Colonic mucosa (tissue), 4 donors: ENCODE measurements around the gene ZNF185. TPM values are rescaled to one million over a fixed set of nuclear protein-coding genes. Genes with fewer than 3 reads are reported as not detected.

Experiments
- DNase-seq: peaks from one replicate; pipeline ENCODE4 v3.0.0-alpha.2; 2020
- H3K27ac ChIP-seq: fragments of 200-600 bp; one replicate; pipeline ENCODE4 v1.8.0; 2021
- H3K27me3 ChIP-seq: fragments of 200-600 bp; one replicate; pipeline ENCODE4 v1.8.0; 2021
- H3K36me3 ChIP-seq: fragments of 200-600 bp; one replicate; pipeline ENCODE4 v1.8.0; 2021
- H3K4me1 ChIP-seq: fragments of 200-600 bp; one replicate; pipeline ENCODE4 v1.8.0; 2021; ENCODE audit warnings: mild to moderate bottlenecking
- H3K4me3 ChIP-seq: fragments of 200-600 bp; one replicate; pipeline ENCODE4 v1.8.0; 2021
- H3K9ac ChIP-seq, 2 donors: one replicate each; pipeline ENCODE4 v1.7.0; 2013; ENCODE audit warnings: control low read depth in 2 of 2, low read depth in 2 of 2, low read length in 2 of 2
- H3K9me3 ChIP-seq: fragments of 200-600 bp; one replicate; pipeline ENCODE4 v1.8.0; 2021
- CTCF ChIP-seq: fragments of 200-600 bp; IDR thresholded peaks from one replicate; pipeline ENCODE4 v1.8.0; 2022; ENCODE audit warnings: antibody characterized with exemption, mild to moderate bottlenecking
- intact Hi-C: fragments of 100-400 bp; cut with DNase I; formaldehyde crosslinking; loops from one replicate; pipeline ENCODE4 v1.14.1; 2022
- total RNA-seq, 2 donors: library from RNA; stranded (reverse); fragmentation: NEBNext Ultra II Directional in 1 of 2; extraction: Animal tissue kit (Norgen Biotek cat#: 25700) in 1 of 2; gene quantifications; one replicate each; pipeline ENCODE4 v1.2.1, GENCODE V29; 2021
- donor health status: healthy.
- donor health status: DM: no; HTN: no; CAD: no.
- donor health status: DM: no; HTN: no; CAD: no.

The ZNF185 gene
- total RNA-seq, 2 donors from 2014 or later: 3.6 to 4.5 TPM

DNA sequence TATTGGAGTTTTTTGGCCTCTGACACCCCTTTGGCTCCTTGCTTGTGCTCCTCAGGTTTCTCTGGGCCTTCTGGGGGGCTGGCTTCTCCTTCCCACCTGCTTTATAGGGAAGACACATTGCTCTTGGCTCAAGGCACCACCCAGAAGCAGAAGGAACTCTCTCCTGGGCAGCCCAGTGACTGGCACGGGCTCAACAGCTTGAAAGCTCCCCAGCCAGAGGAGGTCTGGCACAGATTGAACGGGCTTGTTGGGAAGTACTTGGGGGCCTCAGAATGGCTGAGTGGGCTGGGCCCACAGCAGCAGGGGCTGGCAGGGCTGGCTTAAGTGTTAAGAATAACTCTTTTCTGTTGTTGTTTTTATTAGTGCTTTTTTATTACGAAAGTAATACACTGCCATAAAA is 11.2 kb upstream of the ZNF185 start:
- Histone ChIP-seq H3K9me3 (no peaks in the 10 kb centered on the region), H3K27me3 (no peaks in the 10 kb centered on the region), H3K4me3 (no peak overlapping the region), H3K36me3 (no peaks in the 10 kb centered on the region), H3K9ac (no peak overlapping the region), H3K27ac (no peak overlapping the region), H3K4me1 (no peaks in the 10 kb centered on the region)
- no peak for DNase-seq
- intact Hi-C loops: no loop called here
- TF ChIP-seq CTCF: no peak

DNA sequence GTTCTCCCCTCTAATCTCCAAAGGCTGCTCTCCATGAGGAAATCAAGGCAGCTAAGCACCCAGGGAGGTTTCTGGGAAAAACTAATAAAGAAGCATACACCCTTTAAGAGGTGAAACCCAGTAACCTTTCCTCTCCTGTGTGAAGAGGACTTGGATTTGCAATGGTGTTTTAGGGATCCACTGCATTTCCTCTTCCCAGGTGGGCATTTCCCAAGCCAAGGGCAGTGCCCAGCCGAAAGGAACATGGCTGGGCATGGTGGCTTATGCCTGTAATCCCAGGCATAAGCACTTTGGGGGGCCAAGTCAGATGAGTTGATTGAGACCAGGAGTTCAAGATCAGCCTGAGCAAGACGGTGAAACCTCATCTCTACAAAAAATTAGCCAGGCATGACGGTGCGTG is 5.4 kb upstream of the ZNF185 start:
- H3K4me1 ChIP-seq: no peaks in the 10 kb centered on the region
- DNase-seq: no peak
- H3K9ac ChIP-seq: no peak overlapping the region
- no peaks in the 10 kb centered on the region for H3K36me3 ChIP-seq
- H3K27ac ChIP-seq: no peak overlapping the region
- TF ChIP-seq CTCF: no peak
- H3K4me3 ChIP-seq: no peak overlapping the region
- intact Hi-C loops: no loop called here
- H3K9me3 ChIP-seq: no peaks in the 10 kb centered on the region
- no peaks in the 10 kb centered on the region for H3K27me3 ChIP-seq

GRCh38 chrX:152892999-152893891 is 4.6 kb upstream of the ZNF185 start:
- no peaks in the 10 kb centered on the region for H3K36me3 ChIP-seq
- no peaks in the 10 kb centered on the region for H3K9me3 ChIP-seq
- H3K4me3 ChIP-seq: no peak overlapping the region
- no peaks in the 10 kb centered on the region for H3K27me3 ChIP-seq
- no peak for TF ChIP-seq CTCF
- no peak overlapping the region for H3K9ac ChIP-seq
- no peak overlapping the region for H3K27ac ChIP-seq
- DNase-seq: no peak
- no peaks in the 10 kb centered on the region for H3K4me1 ChIP-seq
- intact Hi-C loops: no loop called here

DNA sequence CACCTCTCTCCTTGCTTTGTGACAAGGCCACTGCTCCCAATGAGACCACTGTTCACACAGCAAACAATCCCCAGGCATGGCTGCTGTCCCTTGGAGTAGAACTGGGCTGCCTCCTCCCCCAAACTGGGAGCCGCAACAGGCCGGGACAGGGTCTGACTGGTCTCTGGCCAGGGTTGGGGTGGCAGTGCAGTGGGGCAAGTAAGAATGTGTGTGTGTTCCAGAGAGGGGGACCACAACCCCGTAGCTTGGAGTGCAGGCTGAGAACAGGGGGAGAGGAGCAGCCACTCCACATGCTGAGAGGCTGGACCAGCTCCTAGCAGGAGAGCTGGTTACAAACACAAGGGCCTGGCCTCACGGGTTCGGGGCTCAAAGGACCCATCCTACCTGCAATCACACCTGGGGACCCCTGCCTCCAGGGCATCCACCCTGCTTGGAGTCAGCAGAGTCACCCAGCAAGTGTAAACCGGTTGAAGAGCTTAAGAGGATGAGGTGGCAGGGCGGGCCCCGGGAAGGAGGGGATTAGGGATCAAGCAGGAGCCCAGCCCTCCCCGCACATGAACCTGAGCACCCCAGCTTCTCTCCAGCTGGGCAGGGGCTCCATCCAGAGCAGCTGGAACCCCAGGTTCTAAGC is 3.8 kb upstream of the ZNF185 start:
- no peak for DNase-seq
- Histone ChIP-seq H3K4me1 (no peaks in the 10 kb centered on the region), H3K4me3 (no peak overlapping the region), H3K9me3 (no peaks in the 10 kb centered on the region), H3K9ac (no peak overlapping the region), H3K36me3 (no peaks in the 10 kb centered on the region), H3K27ac (no peak overlapping the region), H3K27me3 (no peaks in the 10 kb centered on the region)
- no peak for TF ChIP-seq CTCF
- intact Hi-C loops: no loop called here

DNA sequence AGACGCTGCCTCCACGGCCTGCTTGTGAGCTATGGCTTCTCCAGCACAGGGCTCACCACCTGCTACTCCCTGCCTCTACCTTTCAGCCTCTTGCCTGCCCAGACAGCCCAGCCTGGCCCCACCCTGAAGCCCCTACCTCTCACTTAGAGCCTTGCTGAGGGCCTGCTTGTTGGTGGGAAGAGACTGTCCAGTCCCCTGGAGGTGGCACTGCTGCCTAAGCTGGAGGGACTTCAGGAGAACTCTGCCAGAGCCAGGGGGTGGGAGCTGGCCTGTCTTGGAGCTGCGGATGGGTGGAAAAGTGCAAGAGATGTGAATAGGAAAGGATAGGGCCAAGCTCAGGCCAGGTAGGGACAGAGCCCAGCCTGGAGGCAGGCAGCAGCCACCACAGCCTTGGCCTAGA is 2.7 kb upstream of the ZNF185 start:
- Histone ChIP-seq H3K9me3 (no peaks in the 10 kb centered on the region), H3K27ac (no peak overlapping the region), H3K36me3 (no peaks in the 10 kb centered on the region), H3K27me3 (no peaks in the 10 kb centered on the region), H3K4me1 (no peaks in the 10 kb centered on the region), H3K9ac (no peak overlapping the region), H3K4me3 (no peak overlapping the region)
- intact Hi-C loops: no loop called here
- no peak for TF ChIP-seq CTCF
- no peak for DNase-seq
